Suprapubic skin (tissue), 4 donors: ENCODE results near the gene ATXN7. TPM values are rescaled to one million over a fixed set of nuclear protein-coding genes. Genes with fewer than 3 reads are reported as not detected.

Experiments
- DNase-seq, 2 donors: peaks; one replicate each; pipeline ENCODE4 v3.0.0-alpha.2; 2019; ENCODE audit warnings: low spot score in 2 of 2
- H3K27ac ChIP-seq: fragments of 200-600 bp; sonication (generic); one replicate; pipeline ENCODE4 v1.5.1; 2019
- H3K27me3 ChIP-seq: fragments of 200-600 bp; sonication (generic); one replicate; pipeline ENCODE4 v1.5.1; 2019
- H3K36me3 ChIP-seq: fragments of 200-600 bp; sonication (generic); one replicate; pipeline ENCODE4 v1.5.1; 2019
- H3K4me1 ChIP-seq: fragments of 200-600 bp; sonication (generic); one replicate; pipeline ENCODE4 v1.5.1; 2019
- H3K4me3 ChIP-seq: fragments of 200-600 bp; sonication (generic); one replicate; pipeline ENCODE4 v1.5.1; 2019; ENCODE audit warnings: mild to moderate bottlenecking
- H3K9me3 ChIP-seq: fragments of 200-600 bp; sonication (generic); one replicate; pipeline ENCODE4 v1.5.1; 2019
- CTCF ChIP-seq, 2 donors: fragments of 200-600 bp in 1 of 2; fragments of 450-650 bp in 1 of 2; sonication (generic) in 1 of 2; IDR thresholded peaks; one replicate each; pipeline ENCODE4 v1.5.1; 2016 to 2019; ENCODE audit warnings: antibody characterized with exemption in 2 of 2, mild to moderate bottlenecking in 1 of 2, moderate library complexity in 1 of 2
- EP300 ChIP-seq: sonication (generic); formaldehyde crosslinking; IDR thresholded peaks from one replicate; pipeline ENCODE4 v1.6.1; 2017; ENCODE audit warnings: antibody characterized with exemption
- POLR2A ChIP-seq, 2 donors: fragments of 450-650 bp; IDR thresholded peaks; one replicate each; pipeline ENCODE4 v1.6.1; 2017; ENCODE audit warnings: antibody characterized with exemption in 2 of 2, mild to moderate bottlenecking in 2 of 2, moderate library complexity in 2 of 2
- POLR2AphosphoS5 ChIP-seq, 3 donors: sonication (generic); formaldehyde crosslinking; IDR thresholded peaks; one replicate each; pipeline ENCODE4 v1.6.1; 2017; ENCODE audit warnings: antibody characterized with exemption in 3 of 3
- WGBS: methylation state at CpG from one replicate; pipeline ENCODE4 v1.1.5; 2018; 5-methylcytosine and 5-hydroxymethylcytosine counted together
- total RNA-seq, 4 donors: library from RNA; depleted of rRNA; stranded (reverse); fragments of >200 nt; gene quantifications; one replicate each; pipeline ENCODE4 v1.1.0, GENCODE V29; 2016

ATXN7 gene
- total RNA-seq, 4 donors from 2014 or later, result 22.9 to 101 (median 44.2) TPM

GRCh38 chr3:63855333-63855940 is 8.2 kb upstream of the ATXN7 start:
- H3K4me3 ChIP-seq, result no peak overlapping the region
- H3K36me3 ChIP-seq, result no peaks in the 10 kb centered on the region
- TF ChIP-seq CTCF (IDR thresholded peaks at IDR 0.05) (no peak), POLR2A (IDR thresholded peaks at IDR 0.05) (no peak), POLR2AphosphoS5 (IDR thresholded peaks at IDR 0.05) (no peak), EP300 (no peak)
- WGBS, result 19% methylated on average over 1 of the region's 1 CpG
- H3K27ac ChIP-seq, result no peak overlapping the region
- H3K27me3 ChIP-seq, result no peaks in the 10 kb centered on the region
- DNase-seq, result no peak
- H3K4me1 ChIP-seq, result peaks cover 4% of the 10 kb centered on the region
- no peaks in the 10 kb centered on the region for H3K9me3 ChIP-seq

GRCh38 chr3:63857311-63857710 is 6.4 kb upstream of the ATXN7 start:
- DNase-seq, result no peak
- no peaks in the 10 kb centered on the region for H3K27me3 ChIP-seq
- peaks cover 17% of the 10 kb centered on the region for H3K4me1 ChIP-seq
- no peaks in the 10 kb centered on the region for H3K36me3 ChIP-seq
- no peak overlapping the region for H3K4me3 ChIP-seq
- no peaks in the 10 kb centered on the region for H3K9me3 ChIP-seq
- 91% methylated on average over 2 of the region's 2 CpGs for WGBS
- no peak for TF ChIP-seq POLR2AphosphoS5 (IDR thresholded peaks at IDR 0.05)
- no peak for TF ChIP-seq EP300
- TF ChIP-seq POLR2A (IDR thresholded peaks at IDR 0.05), result no peak
- no peak for TF ChIP-seq CTCF (IDR thresholded peaks at IDR 0.05)
- H3K27ac ChIP-seq, result no peak overlapping the region

- H3K36me3 ChIP-seq, result no peaks in the 10 kb centered on the region
- H3K27me3 ChIP-seq, result no peaks in the 10 kb centered on the region
- TF ChIP-seq CTCF (IDR thresholded peaks at IDR 0.05) (no peak), POLR2AphosphoS5 (IDR thresholded peaks at IDR 0.05) (no peak), POLR2A (IDR thresholded peaks at IDR 0.05) (no peak)
- no peak overlapping the region for H3K4me3 ChIP-seq
- peaks cover 29% of the 10 kb centered on the region for H3K4me1 ChIP-seq
- 89% methylated on average over 3 of the region's 3 CpGs for WGBS
- H3K27ac ChIP-seq, result no peak overlapping the region
- no peaks in the 10 kb centered on the region for H3K9me3 ChIP-seq
- no peak for DNase-seq
Observed at GRCh38 chr3:63860776-63861175, 2.9 kb upstream of the ATXN7 start.

- Histone ChIP-seq H3K9me3 (no peaks in the 10 kb centered on the region), H3K4me3 (no peak overlapping the region), H3K27me3 (no peaks in the 10 kb centered on the region), H3K36me3 (no peaks in the 10 kb centered on the region), H3K27ac (no peak overlapping the region), H3K4me1 (peaks cover 28% of the 10 kb centered on the region)
- WGBS, result 90% methylated on average over 5 of the region's 5 CpGs
- no peak for TF ChIP-seq POLR2AphosphoS5 (IDR thresholded peaks at IDR 0.05)
- no peak for TF ChIP-seq POLR2A (IDR thresholded peaks at IDR 0.05)
- no peak for DNase-seq
Observed at GRCh38 chr3:63861306-63861705, 2.4 kb upstream of the ATXN7 start.

GRCh38 chr3:63862804-63863149 is 890 bp upstream of the ATXN7 start:
- Histone ChIP-seq H3K36me3 (peaks cover 5% of the 10 kb centered on the region), H3K27me3 (no peaks in the 10 kb centered on the region), H3K4me3 (peak overlapping the region; percentile 81), H3K9me3 (no peaks in the 10 kb centered on the region), H3K4me1 (peaks cover 28% of the 10 kb centered on the region), H3K27ac (peak overlapping the region; percentile 92)
- no peak for TF ChIP-seq POLR2AphosphoS5 (IDR thresholded peaks at IDR 0.05)
- no peak for TF ChIP-seq EP300
- TF ChIP-seq CTCF (IDR thresholded peaks at IDR 0.05), result no peak
- TF ChIP-seq POLR2A (IDR thresholded peaks at IDR 0.05), result no peak
- DNase-seq, result no peak
- 22% methylated on average over 5 of the region's 5 CpGs for WGBS
